Dedifferentiated amniotic fluid mesenchymal stem cell (primary cell): ENCODE data around the gene TTLL1.
"Not testable (repeated sequence)": the region's sequence is repeated elsewhere in the genome, so short reads cannot be mapped to it uniquely, and the experiment has no call there.

Experiments used
- DNase-seq: peaks from one replicate; pipeline ENCODE4 v3.0.0-alpha.2; 2016; ENCODE audit errors: extremely low spot score

Gene TTLL1

DNA sequence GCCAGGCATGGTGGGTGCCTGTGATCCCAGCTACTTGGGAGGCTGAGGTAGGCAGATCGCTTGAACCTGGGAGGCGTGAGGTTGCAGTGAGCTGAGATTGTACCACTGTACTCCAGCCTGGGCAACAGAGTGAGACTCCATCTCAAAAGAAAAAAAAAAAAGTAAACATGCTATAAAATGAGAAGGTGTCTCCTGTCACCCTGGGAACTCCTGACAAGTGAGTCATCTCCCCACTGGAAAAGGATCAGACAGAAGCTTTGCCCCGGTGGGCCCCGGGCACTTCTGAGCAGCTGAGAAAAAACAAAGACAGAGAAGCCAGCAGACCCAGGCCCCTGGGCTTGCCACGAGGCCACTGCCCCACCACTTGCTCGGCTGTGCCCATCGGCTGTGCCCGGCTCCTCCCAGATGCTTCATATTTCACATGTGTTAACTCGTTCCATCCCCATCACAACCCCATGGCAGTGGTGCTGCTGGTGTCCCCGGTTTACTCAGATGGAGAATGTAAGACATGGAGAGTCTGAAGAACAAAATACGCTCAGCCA is 22.3 kb downstream of the TTLL1 start:
- no peak for DNase-seq

DNA sequence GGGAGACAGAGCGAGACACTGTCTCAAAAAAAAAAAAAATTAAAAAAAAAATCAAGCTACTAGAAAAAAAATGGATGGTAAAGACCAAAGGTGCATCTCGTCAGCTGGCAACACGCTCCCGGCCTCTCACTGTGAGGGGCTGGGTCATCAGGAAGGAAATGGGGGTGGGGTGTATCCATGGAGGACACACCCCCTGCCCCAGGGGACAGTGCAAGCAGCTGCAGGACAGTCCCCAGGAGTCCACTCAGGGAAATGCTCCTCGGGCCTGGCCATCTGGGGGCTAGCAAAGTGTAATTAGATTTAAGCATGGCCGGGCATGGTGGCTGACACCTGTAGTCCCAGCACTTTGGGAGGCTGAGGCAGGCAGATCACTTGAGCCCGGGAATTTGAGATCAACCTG is 23.1 kb downstream of the TTLL1 start:
- DNase-seq: no peak

DNA sequence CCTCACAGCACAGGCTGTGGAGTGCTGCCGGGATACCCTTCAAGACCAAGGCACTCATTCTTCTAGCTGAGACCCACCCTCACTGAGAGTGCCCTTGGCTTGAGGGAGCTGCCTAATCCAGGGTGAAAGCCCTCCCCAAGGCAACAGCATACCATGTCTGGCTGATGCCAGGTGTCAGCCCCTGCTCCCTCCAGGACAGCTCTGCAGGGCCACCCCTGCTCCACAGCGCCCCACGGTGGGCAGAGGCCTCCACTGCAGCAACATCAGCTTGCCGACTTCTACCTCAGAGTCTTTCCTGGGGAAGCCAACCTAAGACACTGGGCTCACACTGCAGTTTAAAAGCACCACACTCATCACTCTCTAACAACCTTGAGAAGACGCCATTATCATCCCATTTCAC is 29.0 kb downstream of the TTLL1 start:
- no peak for DNase-seq

DNA sequence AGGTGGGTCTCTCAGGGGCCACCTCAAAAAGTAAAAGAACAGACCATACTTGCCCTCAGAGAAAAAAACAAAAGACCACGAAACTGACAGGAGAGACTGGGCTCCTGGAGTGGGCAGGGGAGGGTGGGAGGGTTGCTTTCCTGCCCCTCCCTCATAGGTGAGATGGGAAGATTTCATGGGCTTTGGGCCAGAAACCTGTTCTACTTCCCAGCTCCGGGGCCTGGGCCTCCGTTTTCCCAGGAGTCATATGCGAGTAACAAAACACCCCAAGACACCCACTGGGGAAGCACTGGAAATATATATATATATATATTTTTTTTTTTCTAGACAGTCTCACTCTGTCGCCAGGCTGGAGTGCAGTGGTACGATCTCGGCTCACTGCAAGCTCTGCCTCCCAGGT is 31.6 kb downstream of the TTLL1 start:
- no peak for DNase-seq

DNA sequence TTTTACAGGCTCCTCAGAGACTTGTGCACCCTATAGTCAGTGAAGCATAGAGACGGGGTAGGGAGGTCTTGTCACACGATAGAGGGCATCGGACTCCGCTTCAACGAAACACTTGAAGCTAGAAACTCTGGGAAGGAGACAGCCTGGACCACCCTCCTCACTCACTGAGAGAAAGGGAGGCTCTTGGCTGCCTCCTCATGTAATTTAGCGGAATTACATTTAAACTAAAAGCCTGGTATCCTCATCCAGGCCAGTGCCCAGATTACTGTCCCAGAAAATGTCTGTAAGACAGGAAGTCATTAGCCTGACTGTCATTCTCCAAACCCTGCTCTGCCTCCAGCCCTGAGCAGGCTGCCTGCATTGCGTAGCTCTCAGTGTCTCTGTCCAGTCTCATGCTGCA is 36.0 kb downstream of the TTLL1 start:
- DNase-seq: no peak

DNA sequence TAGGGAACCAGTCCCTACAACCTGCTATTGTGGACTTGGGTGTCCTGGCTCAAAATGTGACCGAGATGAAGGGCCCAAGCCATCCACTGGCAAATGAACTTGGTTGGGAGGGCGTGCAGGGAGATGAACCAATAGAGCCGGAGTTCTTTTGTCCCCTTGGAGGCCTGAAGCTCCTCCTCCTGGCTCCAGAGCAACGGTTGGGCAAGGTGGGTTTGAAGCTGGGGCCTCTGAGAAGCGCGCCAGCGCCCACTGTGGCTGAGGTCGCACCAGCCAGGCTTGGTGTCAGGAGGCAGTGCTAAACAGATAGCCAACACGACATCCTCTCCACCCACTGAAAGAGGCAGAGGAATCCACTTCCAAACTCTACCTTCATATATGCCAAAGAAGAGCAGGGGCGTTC is 38.2 kb downstream of the TTLL1 start:
- no peak for DNase-seq

DNA sequence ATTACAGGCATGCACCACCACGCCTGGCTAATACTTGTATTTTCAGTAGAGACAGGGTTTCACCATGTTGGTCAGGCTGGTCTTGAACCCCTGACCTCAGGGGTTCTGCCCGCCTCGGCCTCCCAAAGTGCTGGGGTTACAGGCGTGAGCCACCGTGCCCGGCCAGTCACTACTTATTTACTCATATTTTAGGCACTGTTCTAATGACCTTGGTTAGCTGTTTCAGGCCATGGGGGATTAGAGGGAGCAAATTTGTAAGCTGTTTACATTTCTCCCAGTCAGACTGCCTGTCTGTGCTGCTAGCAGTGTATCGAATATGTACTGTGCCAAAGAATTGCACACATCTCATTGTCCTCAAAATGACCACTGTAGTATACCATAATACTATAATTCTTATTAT is 41.6 kb downstream of the TTLL1 start:
- no peak for DNase-seq

DNA sequence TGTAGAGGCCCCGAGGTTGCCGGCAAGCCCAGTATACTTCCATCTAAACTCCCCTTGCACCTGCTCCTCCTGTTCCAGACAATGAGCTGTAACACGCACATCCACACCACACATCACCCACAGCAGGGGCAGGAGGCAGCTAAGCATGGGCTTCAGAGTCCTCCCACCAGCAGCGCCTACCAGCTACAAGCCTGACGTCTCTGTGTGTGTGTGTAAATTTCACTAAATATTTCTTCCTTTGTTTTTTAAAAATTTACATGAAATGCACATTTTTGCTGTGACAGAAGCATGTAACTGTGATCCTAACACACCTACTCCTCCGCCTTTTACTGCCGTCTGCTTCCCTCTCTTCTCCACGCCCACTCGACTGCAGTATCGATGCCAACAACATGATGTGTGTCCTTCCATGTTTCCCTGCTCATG is 44.9 kb downstream of the TTLL1 start:
- DNase-seq: no peak

DNA sequence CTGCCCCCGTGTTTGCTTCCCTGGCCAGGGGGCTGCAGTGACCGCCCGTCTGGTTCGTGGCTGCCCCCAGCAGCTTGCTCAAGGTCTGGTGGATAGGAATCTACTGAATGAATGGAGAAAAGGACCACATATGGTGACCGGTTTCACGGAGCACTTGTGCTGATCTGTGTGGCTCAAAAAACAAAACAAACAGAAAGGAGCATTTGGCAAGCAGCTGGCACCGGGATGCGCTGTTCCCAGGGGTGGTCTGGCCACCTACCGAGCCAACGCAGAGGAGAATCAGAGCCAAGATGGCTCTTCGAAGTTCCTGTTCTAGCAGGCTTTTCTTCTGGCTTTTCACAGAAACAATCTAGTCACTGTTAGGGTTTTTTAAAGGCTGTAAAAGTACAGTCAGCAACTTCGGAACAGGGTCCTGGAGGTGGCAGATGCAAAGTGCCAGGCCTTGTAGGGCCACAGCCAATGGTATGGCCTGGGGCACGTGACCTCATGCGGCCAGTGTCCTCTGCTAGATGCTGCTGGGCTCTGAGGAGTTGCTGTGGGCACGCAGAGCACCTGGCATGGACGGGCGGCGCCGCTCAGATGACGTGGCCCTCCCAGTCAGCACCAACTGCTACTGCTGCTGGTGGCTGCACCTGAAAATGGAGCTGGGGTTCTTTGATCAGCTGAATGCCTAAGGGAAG is 47.0 kb downstream of the TTLL1 start:
- DNase-seq: no peak

DNA sequence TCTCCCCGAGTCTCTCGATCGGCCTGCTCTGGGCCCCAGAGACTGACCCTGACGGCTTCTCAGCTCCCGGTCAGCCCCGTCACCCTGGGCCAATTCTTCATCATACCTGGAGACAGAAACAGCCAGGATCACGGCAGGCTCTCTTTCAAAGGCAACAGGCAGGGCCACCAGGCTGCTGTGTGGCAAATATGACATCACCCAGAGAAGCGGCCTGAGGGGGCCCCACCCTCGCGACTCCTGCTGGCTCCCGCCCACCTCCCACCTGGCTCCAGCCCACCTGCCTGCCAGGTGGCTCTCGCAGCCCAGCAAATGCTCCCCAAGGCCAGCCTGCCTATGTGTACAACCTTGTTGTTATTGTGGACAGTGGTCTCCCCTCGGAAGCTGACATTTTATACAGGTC is 49.4 kb downstream of the TTLL1 start:
- DNase-seq: no peak

DNA sequence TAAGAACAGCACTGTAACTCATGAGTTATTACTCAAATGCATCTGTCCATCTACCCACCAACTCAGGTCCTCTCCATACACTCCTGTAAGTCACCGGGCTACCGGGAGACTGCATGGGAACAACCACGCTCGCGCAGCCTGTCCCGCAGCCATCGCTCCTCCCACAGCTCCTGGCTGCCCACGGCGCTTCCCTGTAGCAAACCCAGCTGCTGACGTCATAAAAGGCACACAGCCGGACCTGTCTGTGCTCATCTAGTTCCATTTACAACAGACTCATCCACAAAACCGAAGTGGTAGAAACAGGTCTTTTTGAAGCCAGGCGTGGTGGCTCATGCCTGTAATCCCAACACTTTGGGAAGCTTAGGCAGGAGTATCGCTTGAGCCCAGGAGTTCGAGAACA is 50.9 kb downstream of the TTLL1 start:
- DNase-seq: no peak

DNA sequence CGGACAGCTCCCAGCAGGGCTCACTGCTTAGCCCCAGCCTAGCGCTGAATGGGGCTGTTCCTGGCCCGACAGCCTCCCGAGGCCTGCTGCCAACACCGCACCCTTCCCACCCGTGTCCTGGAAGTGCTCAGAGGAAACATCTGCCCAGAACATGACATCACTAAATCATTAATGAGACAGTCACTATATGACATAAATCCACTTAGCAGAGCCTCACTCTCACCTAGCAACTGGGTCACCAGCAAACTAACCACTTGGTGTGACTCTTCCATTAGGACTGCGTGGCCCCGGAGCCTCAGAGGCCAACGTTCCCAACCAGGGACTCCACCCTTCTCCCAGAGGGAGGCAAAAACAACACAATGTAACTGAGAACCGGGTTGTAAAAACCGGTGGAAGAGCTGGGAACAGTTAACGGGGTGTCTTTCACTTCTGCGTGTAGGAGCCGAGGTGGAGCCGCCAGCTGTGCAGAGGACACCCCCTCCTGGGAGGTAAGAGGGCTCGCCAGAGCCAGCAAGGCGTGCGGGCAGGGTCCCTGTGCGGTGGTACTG is 52.8 kb downstream of the TTLL1 start:
- no peak for DNase-seq

DNA sequence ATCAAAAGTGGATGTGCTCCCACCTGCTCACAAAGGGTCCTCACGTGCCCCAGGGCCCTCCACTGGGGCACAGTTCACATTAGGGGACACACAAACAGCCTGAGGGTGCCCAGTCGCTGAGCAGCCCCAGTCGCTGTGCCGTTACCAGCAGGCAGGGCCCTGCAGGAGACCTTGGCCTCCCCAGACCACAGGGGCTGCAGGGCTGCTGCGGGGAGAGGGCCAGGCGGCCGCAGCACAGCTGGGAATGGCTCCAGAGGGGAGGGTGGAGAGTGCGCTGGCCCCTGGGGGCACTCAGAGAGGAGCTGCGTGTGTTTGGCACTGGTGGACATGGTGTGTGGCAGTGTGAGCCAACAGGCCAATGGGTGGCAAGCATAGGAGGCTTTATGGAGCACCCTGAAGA is 53.9 kb downstream of the TTLL1 start:
- DNase-seq: no peak

DNA sequence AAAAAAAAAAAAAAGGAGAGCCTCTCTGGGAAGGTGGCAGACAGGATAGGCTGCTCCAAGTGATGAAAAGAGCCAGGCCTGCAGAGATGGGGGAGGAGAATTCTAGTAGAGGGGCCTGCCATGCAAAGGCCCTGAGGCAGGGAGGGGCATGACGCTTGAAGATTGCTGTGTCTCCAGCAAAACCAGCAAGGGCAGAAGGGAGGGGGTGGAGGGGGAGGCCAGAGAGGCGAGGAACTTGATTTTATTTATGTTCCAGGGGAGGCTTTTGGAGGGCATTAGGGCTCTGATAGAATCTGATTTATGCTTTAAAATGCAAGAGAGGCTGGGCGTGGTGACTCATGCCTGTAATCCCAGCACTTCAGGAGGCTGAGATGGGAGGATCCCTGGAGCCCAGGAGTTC is 57.6 kb downstream of the TTLL1 start:
- DNase-seq: no peak

DNA sequence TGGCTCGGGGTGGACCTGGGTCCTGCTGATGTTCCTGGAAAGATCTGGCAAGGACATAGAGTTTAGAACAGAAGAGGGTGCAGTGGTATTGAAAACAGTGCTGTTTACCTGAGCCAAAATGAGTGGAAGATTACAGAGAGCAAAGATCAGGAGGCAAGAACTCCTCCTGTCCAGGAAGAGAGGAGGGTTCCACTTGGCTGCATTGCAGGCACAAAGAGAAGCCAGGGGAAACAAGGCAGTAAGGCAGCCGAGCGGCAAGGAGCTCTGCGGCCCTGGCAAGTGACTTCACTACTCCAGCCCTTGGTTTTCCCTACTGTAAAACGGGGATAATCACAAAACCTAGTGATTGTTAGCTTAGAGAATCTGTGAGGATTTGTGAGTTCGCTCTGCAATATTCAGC is 70.6 kb downstream of the TTLL1 start:
- no peak for DNase-seq

DNA sequence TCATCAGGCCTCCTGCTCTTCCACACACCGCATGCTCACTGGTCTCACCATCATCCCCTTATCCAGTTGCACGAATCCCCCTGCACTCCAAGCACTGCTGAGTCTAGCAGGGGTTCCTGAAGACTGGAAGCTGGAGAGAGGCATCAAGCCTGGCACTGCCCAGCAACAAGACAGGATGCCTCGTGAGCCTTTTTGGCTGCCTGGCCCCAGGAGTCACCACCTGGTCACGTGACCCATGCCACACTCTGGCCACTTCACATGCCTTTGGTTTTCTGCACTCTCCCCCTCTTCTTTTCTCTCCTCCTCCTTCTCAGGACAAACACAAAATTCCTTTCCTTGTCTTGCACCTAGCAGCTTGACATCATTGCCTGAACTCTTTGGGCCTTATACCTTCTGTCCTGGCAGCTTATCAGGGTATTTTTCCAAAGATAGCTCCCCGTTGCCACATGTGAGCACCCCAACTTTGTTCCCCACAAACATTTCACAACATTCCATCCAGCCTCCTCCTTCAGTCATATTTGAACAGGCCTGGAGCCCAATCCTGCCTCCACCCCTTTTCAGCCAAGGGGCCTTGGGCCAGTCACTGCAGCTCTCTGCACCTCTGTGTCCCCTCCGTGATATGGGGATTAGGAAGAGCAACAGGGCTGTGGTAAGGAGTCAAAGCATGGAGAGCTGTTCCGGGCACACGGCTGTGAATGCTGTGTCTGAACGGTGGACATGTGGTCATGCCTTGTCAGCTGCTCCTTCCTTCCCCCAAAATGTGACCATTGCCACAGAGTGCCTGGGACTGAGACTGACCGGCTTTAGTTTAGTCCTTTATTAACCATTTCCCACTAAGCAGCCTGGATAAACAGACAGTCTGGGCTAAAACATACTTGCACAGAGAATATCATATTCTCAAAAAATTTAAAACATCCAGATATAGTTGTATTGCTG is 71.4 kb downstream of the TTLL1 start:
- no peak for DNase-seq

DNA sequence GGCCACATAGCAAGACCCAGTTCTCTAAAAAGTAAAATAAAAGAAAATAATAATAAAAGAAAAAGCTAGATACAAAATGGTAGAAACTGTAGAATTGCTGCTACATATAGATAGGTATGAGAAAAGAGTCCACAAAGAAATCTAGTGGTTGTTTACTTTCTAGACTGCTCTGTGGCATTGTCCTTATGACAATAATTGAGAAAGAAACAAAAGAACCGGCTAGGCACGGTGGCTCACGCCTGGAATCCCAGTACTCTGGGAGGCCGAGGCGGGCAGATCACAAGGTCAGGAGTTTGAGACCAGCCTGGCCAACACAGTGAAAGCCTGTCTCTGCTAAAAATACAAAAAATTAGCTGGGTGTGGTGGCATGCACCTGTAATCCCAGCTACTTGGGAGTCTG is 73.0 kb downstream of the TTLL1 start:
- DNase-seq: not testable (repeated sequence)

DNA sequence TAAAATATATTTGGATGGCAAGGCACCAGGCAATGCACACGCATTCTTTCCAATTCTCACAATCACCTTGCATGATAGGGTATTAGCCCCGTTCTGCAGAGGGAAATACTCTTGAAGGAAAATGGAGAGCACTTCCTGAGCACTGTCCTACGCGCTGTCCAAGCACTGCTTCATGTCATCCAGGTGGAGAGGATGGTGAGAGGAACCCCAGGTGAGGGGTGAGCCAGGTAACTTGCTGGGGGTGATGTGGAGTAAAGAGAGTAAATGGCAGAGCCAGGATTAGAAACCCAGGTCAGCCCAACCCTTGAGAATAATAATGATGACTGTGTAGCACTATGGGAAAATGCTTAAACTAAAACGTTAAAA is 73.5 kb downstream of the TTLL1 start:
- no peak for DNase-seq

DNA sequence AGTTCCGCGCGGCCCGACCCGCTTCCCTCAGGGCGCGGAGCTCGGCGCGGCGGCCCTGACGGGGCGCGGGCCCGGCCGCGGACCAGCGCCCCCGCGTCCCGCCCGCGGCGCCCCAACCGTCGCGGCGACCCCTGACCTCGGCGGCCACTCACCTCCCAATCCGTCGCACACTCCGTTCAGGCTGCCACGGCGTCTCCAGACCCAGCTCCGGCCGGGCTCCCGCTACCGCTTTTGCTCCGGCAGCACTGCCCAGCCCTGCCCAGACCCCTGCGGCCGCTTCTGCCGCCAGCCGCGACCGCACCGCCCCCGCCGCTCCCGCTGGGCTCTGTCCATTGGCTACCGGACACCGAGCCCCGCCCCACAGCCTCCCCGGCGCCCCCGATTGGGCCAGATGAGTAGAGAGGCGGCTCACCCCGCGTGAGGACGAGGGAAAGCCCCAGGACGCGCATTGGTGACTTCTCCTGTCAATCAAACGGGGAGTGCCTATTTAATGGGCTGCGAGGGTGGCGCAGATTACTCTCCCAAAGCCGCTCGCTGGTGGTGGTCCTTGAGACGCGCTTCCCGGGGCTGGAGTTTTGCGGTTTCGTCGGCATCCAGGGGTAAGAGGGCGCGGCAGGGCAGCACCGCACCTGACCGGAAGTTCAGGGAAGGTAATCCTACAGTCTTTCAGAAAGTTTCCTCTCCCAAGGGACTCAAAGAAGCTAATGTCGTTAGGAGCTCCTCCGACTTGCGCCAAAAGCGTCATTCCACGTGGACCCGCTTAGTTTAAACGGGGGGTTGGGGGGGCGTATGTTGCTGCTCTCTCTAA is 74.1 kb downstream of the TTLL1 start, which contains the start of gene PACSIN2:
Gene PACSIN2, minus strand, starts transcription at position 281 of the 808 bp plus-strand sequence. CDS start 103,069 bp downstream, outside the sequence.
- peak; percentile 99 for DNase-seq

DNA sequence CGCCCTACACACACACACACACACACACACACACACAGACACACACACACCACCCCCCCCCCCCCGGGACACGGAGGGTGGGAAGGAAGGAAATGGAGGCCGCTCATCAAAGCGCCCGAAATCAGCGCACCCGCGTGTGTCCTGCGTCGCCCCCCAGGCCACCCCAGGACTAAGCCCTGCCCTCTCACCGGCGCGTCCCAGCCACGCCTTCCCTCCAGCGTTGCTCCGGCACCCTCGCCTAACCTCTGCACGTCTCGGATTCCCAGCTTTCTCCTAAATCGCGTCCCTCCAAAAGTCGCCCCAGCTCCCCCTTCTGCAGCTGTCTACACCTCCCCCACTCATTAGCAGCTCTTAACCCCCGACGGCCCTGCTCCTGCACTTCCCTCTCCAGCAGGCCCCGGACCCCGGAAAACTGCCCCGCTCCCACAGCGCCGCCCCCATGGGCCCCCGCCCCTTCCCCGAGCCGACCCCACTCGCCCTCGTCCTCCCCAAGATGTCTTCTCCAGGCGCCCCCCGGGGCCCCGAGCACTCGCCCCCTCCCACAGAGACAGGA is 74.8 kb downstream of the TTLL1 start:
- DNase-seq: no peak
